Body of pancreas (tissue), 4 donors: ENCODE results near the gene HJURP. TPM values are rescaled to one million over a fixed set of nuclear protein-coding genes. Genes with fewer than 3 reads are reported as not detected.
A peak's percentile ranks its signal among the peaks of the same experiment; 100 is the strongest.

Experiments used
- ATAC-seq: fragments of 150-250 bp; one replicate; pipeline ENCODE4 v1.9.1; 2016
- DNase-seq, 4 donors: peaks; one replicate each; pipeline ENCODE4 v3.0.0-alpha.2; 2019
- H3K27ac ChIP-seq, 4 donors: fragments of 200-600 bp; sonication (generic); 1 replicate in 3 of 4; 2 replicates in 1 of 4; pipeline versions ENCODE4 v1.5.1 to v1.6.1; 2016 to 2019; ENCODE audit warnings: mild to moderate bottlenecking in 1 of 4, mixed read lengths in 1 of 4, moderate library complexity in 1 of 4
- H3K27me3 ChIP-seq, 2 donors: fragments of 200-600 bp; sonication (generic); one replicate each; pipeline ENCODE4 v1.6.0; 2016; ENCODE audit warnings: mild to moderate bottlenecking in 1 of 2
- H3K36me3 ChIP-seq, 2 donors: fragments of 200-600 bp; sonication (generic); replicated peaks in 1 of 2; 2 replicates each; pipeline ENCODE4 v1.5.1; 2016; ENCODE audit warnings: low read depth in 2 of 2; ENCODE audit not compliant: insufficient read depth in 1 of 2
- H3K4me1 ChIP-seq: fragments of 200-600 bp; sonication (generic); one replicate; pipeline ENCODE4 v1.6.0; 2016
- H3K4me3 ChIP-seq, 2 donors: fragments of 200-600 bp; sonication (generic); 1 replicate in 1 of 2; 2 replicates in 1 of 2; pipeline ENCODE4 v1.5.1; 2016 to 2019
- H3K9me3 ChIP-seq, 3 donors: fragments of 200-600 bp; sonication (generic); 1 replicate in 2 of 3; 2 replicates in 1 of 3; pipeline ENCODE4 v1.5.1; 2016
- POLR2A ChIP-seq, 3 donors: fragments of 450-650 bp; IDR thresholded peaks; one replicate each; pipeline ENCODE4 v1.6.1; 2016; ENCODE audit warnings: antibody characterized with exemption in 3 of 3, mild to moderate bottlenecking in 2 of 3
- WGBS, 2 donors: methylation state at CpG; one replicate each; pipeline ENCODE4 v1.1.5; 2017; 5-methylcytosine and 5-hydroxymethylcytosine counted together
- intact Hi-C: fragments of 100-400 bp; cut with DNase I; formaldehyde crosslinking; loops from one replicate; pipeline ENCODE4 v1.15.1; 2023
- total RNA-seq, 2 donors: library from RNA; depleted of rRNA; stranded (reverse); fragments of >200 nt; gene quantifications; one replicate each; pipeline ENCODE4 v1.1.0, GENCODE V29; 2016
- TF ChIP-seq, protein P1 (sequence below), 7 experiments: fragments of 450-650 bp in 4 of 7; fragments of 200-600 bp in 3 of 7; sonication (generic) in 3 of 7; IDR thresholded peaks; one replicate each; pipeline ENCODE4 v1.5.1; 2016 to 2019; ENCODE audit warnings: antibody characterized with exemption in 7 of 7

The HJURP gene
- total RNA-seq, 2 donors from 2014 or later = 3.6 TPM; not detected in 1

- intact Hi-C loops = no loop called here
- no peaks in the 10 kb centered on the region for H3K9me3 ChIP-seq
- 87 to 96% methylated on average over 3 of the region's 3 CpGs for WGBS, 2 donors
- DNase-seq (no peak), ATAC-seq (no peak)
- no peak overlapping the region for H3K4me3 ChIP-seq
- H3K36me3 ChIP-seq = no peaks in the 10 kb centered on the region
- H3K27me3 ChIP-seq = no peaks in the 10 kb centered on the region
- no peak for TF ChIP-seq POLR2A (IDR thresholded peaks at IDR 0.05)
- TF ChIP-seq, protein P1, sequence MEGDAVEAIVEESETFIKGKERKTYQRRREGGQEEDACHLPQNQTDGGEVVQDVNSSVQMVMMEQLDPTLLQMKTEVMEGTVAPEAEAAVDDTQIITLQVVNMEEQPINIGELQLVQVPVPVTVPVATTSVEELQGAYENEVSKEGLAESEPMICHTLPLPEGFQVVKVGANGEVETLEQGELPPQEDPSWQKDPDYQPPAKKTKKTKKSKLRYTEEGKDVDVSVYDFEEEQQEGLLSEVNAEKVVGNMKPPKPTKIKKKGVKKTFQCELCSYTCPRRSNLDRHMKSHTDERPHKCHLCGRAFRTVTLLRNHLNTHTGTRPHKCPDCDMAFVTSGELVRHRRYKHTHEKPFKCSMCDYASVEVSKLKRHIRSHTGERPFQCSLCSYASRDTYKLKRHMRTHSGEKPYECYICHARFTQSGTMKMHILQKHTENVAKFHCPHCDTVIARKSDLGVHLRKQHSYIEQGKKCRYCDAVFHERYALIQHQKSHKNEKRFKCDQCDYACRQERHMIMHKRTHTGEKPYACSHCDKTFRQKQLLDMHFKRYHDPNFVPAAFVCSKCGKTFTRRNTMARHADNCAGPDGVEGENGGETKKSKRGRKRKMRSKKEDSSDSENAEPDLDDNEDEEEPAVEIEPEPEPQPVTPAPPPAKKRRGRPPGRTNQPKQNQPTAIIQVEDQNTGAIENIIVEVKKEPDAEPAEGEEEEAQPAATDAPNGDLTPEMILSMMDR (IDR thresholded peaks at IDR 0.05) = no peak
- no peak overlapping the region for H3K27ac ChIP-seq
- H3K4me1 ChIP-seq = no peaks in the 10 kb centered on the region
Measured at GRCh38 chr2:233865838-233866237, 11.5 kb upstream of the HJURP start.

DNA sequence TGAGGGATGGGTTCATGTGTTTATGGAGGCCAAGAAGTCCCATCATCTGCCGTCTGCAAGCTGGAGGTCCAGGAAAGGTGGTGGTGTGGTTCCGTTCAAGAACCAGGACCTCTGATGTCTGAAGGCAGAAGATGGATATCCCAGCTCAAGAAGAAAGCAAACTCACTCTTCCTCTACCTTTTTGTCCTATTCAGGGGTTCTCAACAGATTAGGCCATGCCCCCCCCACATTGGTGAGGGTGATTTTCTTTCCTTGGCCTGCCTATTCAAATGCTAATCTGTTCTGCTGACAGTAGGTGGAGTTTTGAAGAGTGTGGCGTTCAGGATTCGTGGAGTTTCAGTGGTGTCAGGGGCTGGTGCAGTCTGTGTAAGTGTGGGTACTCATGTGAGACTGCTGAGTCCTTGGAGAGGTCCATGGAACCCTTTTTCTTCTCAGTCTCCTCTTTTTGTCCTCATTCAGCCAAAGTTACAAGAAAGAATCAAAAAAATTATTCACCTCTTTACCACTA is 8.0 kb upstream of the HJURP start:
- no peak for ATAC-seq
- WGBS, 2 donors = 69 to 76% methylated on average over 4 of the region's 4 CpGs
- Histone ChIP-seq H3K9me3 (no peaks in the 10 kb centered on the region), H3K4me1 (no peaks in the 10 kb centered on the region), H3K36me3 (no peaks in the 10 kb centered on the region), H3K27ac (no peak overlapping the region), H3K4me3 (no peak overlapping the region), H3K27me3 (no peaks in the 10 kb centered on the region)
- intact Hi-C loops = no loop called here
- no peak for DNase-seq
- no peak for TF ChIP-seq POLR2A (IDR thresholded peaks at IDR 0.05)
- TF ChIP-seq, protein P1 (IDR thresholded peaks at IDR 0.05) = no peak

GRCh38 chr2:233858331-233858730 is 4.0 kb upstream of the HJURP start:
- no peaks in the 10 kb centered on the region for H3K9me3 ChIP-seq
- intact Hi-C loops = no loop called here
- H3K27me3 ChIP-seq = no peaks in the 10 kb centered on the region
- no peak for ATAC-seq
- H3K4me1 ChIP-seq = peaks cover 8% of the 10 kb centered on the region
- no peak overlapping the region for H3K4me3 ChIP-seq
- H3K27ac ChIP-seq = no peak overlapping the region
- no peaks in the 10 kb centered on the region for H3K36me3 ChIP-seq
- no peak for TF ChIP-seq POLR2A (IDR thresholded peaks at IDR 0.05)
- TF ChIP-seq, protein P1 (IDR thresholded peaks at IDR 0.05) = no peak
- no peak for DNase-seq
- 78% methylated on average over 4 of the region's 4 CpGs for WGBS, 2 donors

DNA sequence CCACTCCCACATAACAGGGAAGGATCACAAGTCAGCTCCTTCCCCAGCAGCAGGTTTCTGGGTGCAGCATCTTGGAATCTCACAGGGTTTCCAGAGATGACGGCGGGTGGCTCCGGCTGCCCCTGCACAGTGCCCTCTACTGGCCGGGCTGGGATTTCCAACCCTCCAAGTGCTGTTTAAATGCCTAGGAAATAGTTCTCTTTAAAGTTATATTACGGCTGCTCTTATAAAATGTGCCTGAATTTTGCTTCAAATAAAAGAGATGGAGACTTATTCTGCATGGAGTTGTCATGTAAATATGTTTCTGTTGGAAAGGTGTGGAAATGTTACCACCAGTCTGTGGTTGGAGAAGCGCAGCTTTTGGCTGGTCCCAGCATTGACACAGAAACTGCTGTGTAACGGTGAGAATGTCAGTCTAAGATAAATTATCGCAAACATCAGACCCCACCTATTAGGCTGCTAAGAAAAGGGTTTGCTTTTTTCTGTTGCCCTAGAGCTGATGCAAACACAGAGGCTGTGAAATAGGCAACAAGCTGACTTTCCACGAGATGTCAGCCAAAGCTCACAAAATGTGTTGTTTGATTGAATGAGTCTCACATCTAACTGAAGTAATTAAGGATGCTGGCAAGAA is 3.3 kb upstream of the HJURP start:
- Histone ChIP-seq H3K4me3 (no peak overlapping the region), H3K27me3 (no peaks in the 10 kb centered on the region), H3K9me3 (no peaks in the 10 kb centered on the region), H3K27ac (no peak overlapping the region), H3K36me3 (no peaks in the 10 kb centered on the region), H3K4me1 (peaks cover 8% of the 10 kb centered on the region)
- ATAC-seq (no peak), DNase-seq (peak in 3 of 4 donors; percentile 23 to 54 (median 51))
- 31 to 32% methylated on average over 9 of the region's 9 CpGs for WGBS, 2 donors
- intact Hi-C loops = no loop called here
- TF ChIP-seq, protein P1 (IDR thresholded peaks at IDR 0.05) = peak; percentile 23 to 64 (median 46)
- no peak for TF ChIP-seq POLR2A (IDR thresholded peaks at IDR 0.05)

GRCh38 chr2:233856184-233856583 is 1.8 kb upstream of the HJURP start:
- DNase-seq (no peak), ATAC-seq (no peak)
- intact Hi-C loops = no loop called here
- H3K9me3 ChIP-seq = no peaks in the 10 kb centered on the region
- no peak overlapping the region for H3K4me3 ChIP-seq
- H3K4me1 ChIP-seq = peaks cover 8% of the 10 kb centered on the region
- no peak overlapping the region for H3K27ac ChIP-seq
- TF ChIP-seq POLR2A (IDR thresholded peaks at IDR 0.05) = no peak
- TF ChIP-seq, protein P1 (IDR thresholded peaks at IDR 0.05) = no peak
- H3K36me3 ChIP-seq = no peaks in the 10 kb centered on the region
- WGBS, 2 donors = 95 to 96% methylated on average over 5 of the region's 5 CpGs
- no peaks in the 10 kb centered on the region for H3K27me3 ChIP-seq
